Pancreas (tissue), 10 donors: ENCODE data around the gene TPGS1. TPM values are rescaled to one million over a fixed set of nuclear protein-coding genes. Genes with fewer than 3 reads are reported as not detected.

Experiments
- ATAC-seq, 4 donors: fragments of 200-7000 bp; cut with Tn5 transposase; one replicate each; pipeline versions ENCODE4 v1.8.0 to v1.9.1; 2020; ENCODE audit warnings: mild to moderate bottlenecking in 4 of 4, moderate library complexity in 4 of 4
- DNase-seq, 6 donors: peaks; one replicate each; pipeline ENCODE4 v3.0.0-alpha.2; 2020
- FAIRE-seq: peaks from 2 replicates; lab custom pipeline; 2012; peaks lifted over from hg19 to GRCh38; lab: Jason Lieb, UNC
- H3K27ac ChIP-seq, 4 donors: fragments of 200-600 bp; sonication (generic); 1 replicate in 3 of 4; 2 replicates in 1 of 4; pipeline versions ENCODE4 v1.5.0 to v1.8.0; 2020
- H3K27me3 ChIP-seq, 4 donors: fragments of 200-600 bp; one replicate each; pipeline ENCODE4 v1.8.0; 2021
- H3K36me3 ChIP-seq, 3 donors: fragments of 200-600 bp; sonication (generic) in 1 of 3; one replicate each; pipeline versions ENCODE4 v1.5.0 to v1.8.0; 2020 to 2021
- H3K4me1 ChIP-seq, 3 donors: fragments of 200-600 bp; one replicate each; pipeline ENCODE4 v1.8.0; 2021
- H3K4me3 ChIP-seq, 4 donors: fragments of 200-600 bp; sonication (generic) in 2 of 4; one replicate each; pipeline versions ENCODE4 v1.5.0 to v1.8.0; 2020 to 2021
- H3K9me3 ChIP-seq, 4 donors: fragments of 200-600 bp; one replicate each; pipeline ENCODE4 v1.8.0; 2021
- CTCF ChIP-seq, 4 donors: fragments of 200-600 bp; sonication (generic) in 3 of 4; IDR thresholded peaks; one replicate each; pipeline versions ENCODE4 v1.5.0 to v1.8.0; 2021; ENCODE audit warnings: antibody characterized with exemption in 4 of 4
- WGBS, 2 donors: extraction: QIAGEN DNeasy Blood & Tissue Kit; methylation state at CpG; one replicate each; pipeline ENCODE4 v1.1.7; 2013; 5-methylcytosine and 5-hydroxymethylcytosine counted together
- intact Hi-C, 3 donors: fragments of 100-400 bp; cut with DNase I; formaldehyde crosslinking; loops; one replicate each; pipeline versions ENCODE4 v1.11.1 to v1.14.2; 2022
- polyA plus RNA-seq, 2 donors: library from polyadenylated mRNA; stranded (reverse); fragments of 200-250 nt; gene quantifications; one replicate each; pipeline ENCODE4 v1.2.3, GENCODE V29; 2013
- total RNA-seq, 6 donors: library from RNA; stranded (reverse); fragmentation: NEBNext Ultra II Directional in 4 of 6; extraction: Animal tissue kit (Norgen Biotek cat#: 25700) in 4 of 6; gene quantifications; one replicate each; pipeline versions ENCODE4 v1.2.1 to v1.2.4, GENCODE V29; 2021 to 2023
- donor health status: healthy with polysubstance abuse.
- donor health status: DM: no; HTN: no; CAD: no; lungs with moderate emphysema.
- donor health status: DM: no; HTN: no; CAD: no.
- donor health status: control.
- donor health status: control.
- donor health status: Bipolar disorder and iron deficiency.
- donor health status: DM: yes; HTN: yes; CAD: no.
- donor health status: DM: no; HTN: no; CAD: no.
- donor health status: DM: no; HTN: no; CAD: no.
- donor health status: DM: yes; HTN: yes; CAD: no.

TPGS1 gene
- total and polyA plus RNA-seq, 8 donors: 8.8 to 29.7 (median 11.2) TPM

- peaks cover 0 to 10% (median 6%) of the 10 kb centered on the region in 4 donors for H3K27me3 ChIP-seq
- FAIRE-seq: no peak
- intact Hi-C loops: no loop called here
Observed at GRCh38 chr19:496986-497385, 10.3 kb upstream of the TPGS1 start.

GRCh38 chr19:497491-497868, 9.8 kb upstream of the TPGS1 start:
- no peak for FAIRE-seq
- Histone ChIP-seq H3K9me3 (no peaks in the 10 kb centered on the region), H3K4me3 (peak overlapping the region in 1 of 4 donors; percentile 33), H3K27ac (no peak overlapping the region), H3K27me3 (peaks cover 0 to 10% (median 6%) of the 10 kb centered on the region in 4 donors), H3K4me1 (peaks cover 0 to 7% (median 5%) of the 10 kb centered on the region in 3 donors), H3K36me3 (no peaks in the 10 kb centered on the region)
- DNase-seq: peak in 1 of 6 donors; percentile 30
- TF ChIP-seq CTCF (IDR thresholded peaks at IDR 0.05): no peak
- ATAC-seq: no peak
- WGBS, 2 donors: 0 to 2% methylated on average over 7 to 36 of the region's 36 CpGs
- intact Hi-C loops: no loop called here

More at GRCh38 chr19:496986-497385, 10.3 kb upstream of the TPGS1 start:
- Histone ChIP-seq H3K4me1 (peaks cover 0 to 7% (median 5%) of the 10 kb centered on the region in 3 donors), H3K4me3 (no peak overlapping the region), H3K36me3 (no peaks in the 10 kb centered on the region), H3K9me3 (no peaks in the 10 kb centered on the region), H3K27ac (no peak overlapping the region)
- WGBS, 2 donors: 8 to 15% methylated on average over 12 to 18 of the region's 18 CpGs
- DNase-seq (no peak), ATAC-seq (no peak)
- no peak for TF ChIP-seq CTCF (IDR thresholded peaks at IDR 0.05)

GRCh38 chr19:497869-498510, 9.3 kb upstream of the TPGS1 start:
- intact Hi-C loops: no loop called here
- peak in 2 of 6 donors; percentile 42 to 78 for DNase-seq
- no peak for FAIRE-seq
- Histone ChIP-seq H3K9me3 (no peaks in the 10 kb centered on the region), H3K4me1 (peaks cover 0 to 7% (median 5%) of the 10 kb centered on the region in 3 donors), H3K4me3 (peak overlapping the region in 1 of 4 donors; percentile 33), H3K27ac (no peak overlapping the region), H3K27me3 (peaks cover 0 to 10% (median 6%) of the 10 kb centered on the region in 4 donors), H3K36me3 (no peaks in the 10 kb centered on the region)
- TF ChIP-seq CTCF (IDR thresholded peaks at IDR 0.05): no peak
- peak; percentile 8 to 55 (median 26) for ATAC-seq
- WGBS, 2 donors: 3 to 5% methylated on average over 33 to 50 of the region's 50 CpGs

- Histone ChIP-seq H3K4me3 (no peak overlapping the region), H3K36me3 (no peaks in the 10 kb centered on the region), H3K27me3 (peaks cover 0 to 10% (median 6%) of the 10 kb centered on the region in 4 donors), H3K27ac (no peak overlapping the region), H3K9me3 (no peaks in the 10 kb centered on the region), H3K4me1 (peaks cover 0 to 7% (median 5%) of the 10 kb centered on the region in 3 donors)
- FAIRE-seq (no peak), DNase-seq (peak in 1 of 6 donors; percentile 73), ATAC-seq (peak in 1 of 4 donors; percentile 5)
- TF ChIP-seq CTCF (IDR thresholded peaks at IDR 0.05): no peak
- intact Hi-C loops: no loop called here
- WGBS, 2 donors: 5 to 12% methylated on average over 9 to 26 of the region's 26 CpGs
Observed at GRCh38 chr19:498511-498891, 8.8 kb upstream of the TPGS1 start.
